BJ (cell line): ENCODE results near the gene NDUFA5. TPM values are rescaled to one million over a fixed set of nuclear protein-coding genes. Genes with fewer than 3 reads are reported as not detected.

ENCODE experiments used
- CTCF ChIA-PET: fragments of 350-600 bp; formaldehyde crosslinking; extraction: SDS; loops from one replicate; lab custom pipeline; 2021; ENCODE audit warnings: antibody characterized with exemption, inconsistent platforms; lab: Yijun Ruan, JAX
- POLR2A ChIA-PET: fragments of 300-600 bp; sonication (Branson Sonifier 250); formaldehyde crosslinking; extraction: SDS; loops from one replicate; lab custom pipeline; 2021; ENCODE audit warnings: antibody characterized with exemption; lab: Charles Lee
- DNase-seq: peaks from one replicate; pipeline ENCODE4 v3.0.0-alpha.2; 2011; ENCODE audit warnings: low read depth
- H3K27me3 ChIP-seq: 2 replicates; pipeline ENCODE4 v1.6.0; 2011; ENCODE audit warnings: low read length; ENCODE audit not compliant: control insufficient read depth, insufficient read depth
- H3K36me3 ChIP-seq: 2 replicates; pipeline ENCODE4 v1.5.1; 2011; ENCODE audit warnings: low read length; ENCODE audit not compliant: control insufficient read depth, insufficient read depth
- H3K4me3 ChIP-seq: 2 replicates; pipeline ENCODE4 v1.5.1; 2011; ENCODE audit warnings: low read depth, mild to moderate bottlenecking, control low read depth, low read length
- polyA plus RNA-seq: library from polyadenylated mRNA; depleted of rRNA; stranded (reverse); fragments of >200 nt; gene quantifications from 2 replicates; pipeline ENCODE4 v1.2.3, GENCODE V29; 2011
- TF ChIP-seq, protein P1 (sequence below): IDR thresholded peaks from 2 replicates; pipeline ENCODE4 v1.5.1; 2011; ENCODE audit warnings: low read depth, mild to moderate bottlenecking, control low read depth, inconsistent platforms, low read length, moderate library complexity; ENCODE audit not compliant: insufficient read depth

Gene NDUFA5
- polyA plus RNA-seq, 1 experiment: 4.8 TPM

DNA sequence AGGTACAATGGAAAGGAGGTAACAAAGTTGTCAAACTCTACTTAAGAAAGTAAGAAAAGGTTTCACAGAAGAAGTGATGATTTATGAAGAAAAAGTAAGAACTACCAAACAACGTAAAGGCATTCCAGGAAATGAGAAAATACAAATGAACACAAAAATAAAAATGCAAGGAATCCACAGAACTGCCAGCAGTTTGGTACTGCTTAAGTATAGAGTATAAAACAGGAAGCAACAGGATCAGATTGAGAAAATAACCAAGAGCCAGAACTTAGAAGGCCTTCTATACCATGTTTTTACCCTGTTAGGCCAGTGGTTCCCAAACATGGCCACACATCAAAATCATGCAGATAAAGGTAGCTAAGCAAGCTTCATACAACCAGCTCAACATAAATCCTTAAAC, 9.2 kb downstream of the NDUFA5 start:
- TF ChIP-seq, protein P1, sequence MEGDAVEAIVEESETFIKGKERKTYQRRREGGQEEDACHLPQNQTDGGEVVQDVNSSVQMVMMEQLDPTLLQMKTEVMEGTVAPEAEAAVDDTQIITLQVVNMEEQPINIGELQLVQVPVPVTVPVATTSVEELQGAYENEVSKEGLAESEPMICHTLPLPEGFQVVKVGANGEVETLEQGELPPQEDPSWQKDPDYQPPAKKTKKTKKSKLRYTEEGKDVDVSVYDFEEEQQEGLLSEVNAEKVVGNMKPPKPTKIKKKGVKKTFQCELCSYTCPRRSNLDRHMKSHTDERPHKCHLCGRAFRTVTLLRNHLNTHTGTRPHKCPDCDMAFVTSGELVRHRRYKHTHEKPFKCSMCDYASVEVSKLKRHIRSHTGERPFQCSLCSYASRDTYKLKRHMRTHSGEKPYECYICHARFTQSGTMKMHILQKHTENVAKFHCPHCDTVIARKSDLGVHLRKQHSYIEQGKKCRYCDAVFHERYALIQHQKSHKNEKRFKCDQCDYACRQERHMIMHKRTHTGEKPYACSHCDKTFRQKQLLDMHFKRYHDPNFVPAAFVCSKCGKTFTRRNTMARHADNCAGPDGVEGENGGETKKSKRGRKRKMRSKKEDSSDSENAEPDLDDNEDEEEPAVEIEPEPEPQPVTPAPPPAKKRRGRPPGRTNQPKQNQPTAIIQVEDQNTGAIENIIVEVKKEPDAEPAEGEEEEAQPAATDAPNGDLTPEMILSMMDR: no peak
- H3K27me3 ChIP-seq: no peaks in the 10 kb centered on the region
- ChIA-PET CTCF (no interaction called here), POLR2A (no interaction called here)
- DNase-seq: no peak
- H3K4me3 ChIP-seq: no peak overlapping the region
- peaks cover 3% of the 10 kb centered on the region for H3K36me3 ChIP-seq

DNA sequence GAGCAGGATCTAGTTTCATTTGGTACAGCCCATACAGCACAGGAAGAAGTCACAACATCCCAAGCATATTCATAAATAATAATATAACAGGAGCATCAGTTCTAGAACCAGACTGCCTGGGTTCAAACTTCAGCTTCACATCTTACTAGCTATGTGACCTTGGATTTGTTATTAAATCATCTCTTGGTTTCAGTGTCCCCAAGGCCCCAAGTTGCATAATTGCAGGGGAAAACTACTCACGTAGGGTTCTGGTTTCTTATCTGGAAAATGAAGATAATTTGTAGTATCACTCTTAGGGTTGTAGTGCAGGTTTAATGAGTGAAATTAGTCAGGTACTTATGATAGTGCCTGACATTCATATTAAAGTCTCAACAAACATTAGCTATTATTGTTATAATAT, 17.7 kb downstream of the NDUFA5 start:
- POLR2A ChIA-PET: no interaction called here
- TF ChIP-seq, protein P1: no peak
- Histone ChIP-seq H3K36me3 (no peaks in the 10 kb centered on the region), H3K4me3 (no peak overlapping the region), H3K27me3 (no peaks in the 10 kb centered on the region)
- CTCF ChIA-PET: interaction anchor here (1.9 kb wide), 1 partner anchor 46 kb away, joined by 8 read pairs; no protein-coding TSS in a partner anchor
- no peak for DNase-seq

DNA sequence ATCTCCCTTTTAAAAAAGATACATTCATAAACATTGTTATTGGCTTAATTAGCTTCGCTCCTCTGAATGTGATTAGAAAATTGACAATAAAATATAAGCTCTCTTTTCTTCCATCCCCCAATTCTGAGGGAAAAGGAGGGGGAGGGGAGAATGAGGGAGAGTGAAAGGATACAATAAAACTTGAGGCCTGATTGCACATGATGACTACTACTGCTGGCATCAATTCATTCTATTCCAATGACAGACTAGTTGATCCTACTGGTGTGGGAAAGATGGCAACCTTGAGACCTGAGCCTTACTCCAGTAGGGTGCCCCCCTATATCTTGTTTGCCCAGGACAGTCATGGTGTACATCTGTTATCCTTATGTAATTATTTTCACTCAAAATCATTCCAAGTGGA, 18.7 kb downstream of the NDUFA5 start:
- TF ChIP-seq, protein P1: no peak
- ChIA-PET POLR2A (no interaction called here), CTCF (interaction anchor here (1.9 kb wide), 1 partner anchor 45 kb away, joined by 8 read pairs; no protein-coding TSS in a partner anchor)
- no peaks in the 10 kb centered on the region for H3K36me3 ChIP-seq
- DNase-seq: no peak
- no peak overlapping the region for H3K4me3 ChIP-seq
- H3K27me3 ChIP-seq: no peaks in the 10 kb centered on the region

DNA sequence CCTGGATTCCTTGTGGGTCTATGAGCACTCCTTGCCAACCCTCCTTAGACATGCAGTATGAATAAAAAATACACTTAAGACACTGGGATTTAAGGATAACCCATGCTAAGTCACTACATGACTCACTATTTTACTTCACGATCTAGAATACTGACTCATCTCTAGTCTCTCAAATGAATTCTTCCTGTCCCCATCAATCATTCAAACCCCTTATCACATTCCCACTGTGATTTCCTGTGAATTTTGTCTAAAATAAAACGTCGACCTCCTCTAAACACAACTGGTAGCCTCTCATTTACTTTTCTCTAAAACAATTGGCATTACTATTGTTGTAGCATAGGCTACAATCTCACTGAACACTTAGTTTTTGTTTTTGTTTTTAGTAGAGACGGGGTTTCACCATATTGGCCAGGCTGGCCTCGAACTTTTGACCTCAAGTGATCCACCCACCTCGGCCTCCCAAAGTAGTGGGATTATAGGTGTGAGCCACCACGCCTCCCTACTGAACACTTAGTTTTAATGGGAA, 19.4 kb downstream of the NDUFA5 start:
- peak; percentile 59 for DNase-seq
- POLR2A ChIA-PET: no interaction called here
- Histone ChIP-seq H3K36me3 (no peaks in the 10 kb centered on the region), H3K4me3 (no peak overlapping the region), H3K27me3 (no peaks in the 10 kb centered on the region)
- TF ChIP-seq, protein P1: no peak
- CTCF ChIA-PET: interaction anchor here (1.9 kb wide), 1 partner anchor 44 kb away, joined by 8 read pairs; no protein-coding TSS in a partner anchor

DNA sequence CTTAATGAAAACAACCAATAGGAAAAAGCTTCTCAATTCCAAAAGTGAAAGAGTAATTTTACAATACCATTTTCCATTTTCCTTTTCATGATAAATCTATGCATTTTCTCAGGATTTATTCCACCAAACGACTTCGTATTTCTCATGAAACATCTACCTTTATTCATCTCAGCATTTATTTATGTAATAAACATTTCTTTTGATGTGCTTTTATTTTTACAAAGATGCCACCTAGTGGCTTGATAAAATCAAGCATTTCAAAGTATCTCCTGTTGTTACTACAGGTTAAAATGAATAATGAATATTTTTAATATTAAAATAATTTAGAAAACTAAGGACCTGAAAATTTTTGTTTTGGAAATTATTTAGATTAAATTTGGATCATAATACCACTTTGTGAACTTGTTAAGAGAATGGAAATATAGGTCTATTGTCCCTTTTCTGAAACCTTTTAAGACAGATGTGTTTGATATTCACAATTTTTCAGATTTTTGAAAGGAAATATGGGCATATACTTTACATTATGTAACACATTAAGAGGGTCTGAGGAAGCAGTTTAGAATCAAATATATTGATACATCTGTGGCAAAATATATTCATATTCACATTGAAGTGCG, 20.5 kb downstream of the NDUFA5 start:
- no peaks in the 10 kb centered on the region for H3K27me3 ChIP-seq
- TF ChIP-seq, protein P1: peak; percentile 44; the same call in 1 of the 2 replicates
- DNase-seq: no peak
- POLR2A ChIA-PET: no interaction called here
- CTCF ChIA-PET: interaction anchor here (0.6 to 1.0 kb wide), 3 partner anchors 9 to 45 kb away, joined by 3 to 4 read pairs (median 3); no protein-coding TSS in a partner anchor
- H3K4me3 ChIP-seq: no peak overlapping the region
- no peaks in the 10 kb centered on the region for H3K36me3 ChIP-seq
